Mucosa of rectum (tissue), 2 donors: ENCODE data around the gene DNM3.

ENCODE experiments used
- H3K27ac ChIP-seq, 2 donors: one replicate each; pipeline ENCODE4 v1.7.0; 2013; ENCODE audit warnings: inconsistent platforms in 2 of 2, low read depth in 2 of 2, low read length in 2 of 2
- H3K27me3 ChIP-seq, 2 donors: one replicate each; pipeline ENCODE4 v1.7.0; 2013; ENCODE audit warnings: low read length in 2 of 2; ENCODE audit not compliant: control insufficient read depth in 2 of 2, insufficient read depth in 2 of 2
- H3K36me3 ChIP-seq, 2 donors: one replicate each; pipeline ENCODE4 v1.7.0; 2013; ENCODE audit warnings: low read length in 2 of 2; ENCODE audit not compliant: control insufficient read depth in 2 of 2, insufficient read depth in 2 of 2
- H3K4me1 ChIP-seq, 2 donors: one replicate each; pipeline ENCODE4 v1.7.0; 2013; ENCODE audit warnings: low read length in 2 of 2, mild to moderate bottlenecking in 1 of 2; ENCODE audit not compliant: control insufficient read depth in 2 of 2, insufficient read depth in 2 of 2
- H3K4me3 ChIP-seq, 2 donors: one replicate each; pipeline ENCODE4 v1.7.0; 2013; ENCODE audit warnings: low read length in 2 of 2
- H3K9ac ChIP-seq, 2 donors: one replicate each; pipeline ENCODE4 v1.7.0; 2013; ENCODE audit warnings: low read length in 2 of 2, low read depth in 1 of 2, mild to moderate bottlenecking in 1 of 2
- H3K9me3 ChIP-seq, 2 donors: one replicate each; pipeline ENCODE4 v1.7.0; 2013; ENCODE audit warnings: low read length in 2 of 2; ENCODE audit not compliant: control insufficient read depth in 2 of 2
- donor health status: healthy.
- donor health status: Normal muscosa, but diverticular disease.

Gene DNM3

DNA sequence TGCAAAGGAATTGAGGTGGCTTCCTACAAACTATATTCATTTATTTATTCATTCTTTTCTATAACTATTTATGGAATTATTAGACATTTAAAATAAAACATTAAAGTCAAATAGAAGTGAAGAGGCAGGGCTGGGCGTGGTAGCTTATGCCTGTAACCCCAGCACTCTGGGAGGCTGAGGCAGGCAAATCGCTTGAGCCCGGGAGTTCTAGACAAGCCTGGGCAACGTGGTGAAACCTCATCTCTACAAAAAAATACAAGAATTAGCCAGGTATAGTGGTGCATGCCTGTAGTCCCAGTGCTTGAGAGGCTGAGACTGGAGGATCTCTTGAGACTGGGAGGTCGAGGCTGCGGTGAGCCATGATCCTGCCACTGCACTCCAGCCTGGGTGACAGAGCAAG is 23.8 kb downstream of the DNM3 start:
- Histone ChIP-seq H3K9ac (no peak overlapping the region), H3K27me3 (no peaks in the 10 kb centered on the region), H3K27ac (no peak overlapping the region), H3K4me3 (no peak overlapping the region), H3K9me3 (no peaks in the 10 kb centered on the region), H3K36me3 (no peaks in the 10 kb centered on the region), H3K4me1 (no peaks in the 10 kb centered on the region)

DNA sequence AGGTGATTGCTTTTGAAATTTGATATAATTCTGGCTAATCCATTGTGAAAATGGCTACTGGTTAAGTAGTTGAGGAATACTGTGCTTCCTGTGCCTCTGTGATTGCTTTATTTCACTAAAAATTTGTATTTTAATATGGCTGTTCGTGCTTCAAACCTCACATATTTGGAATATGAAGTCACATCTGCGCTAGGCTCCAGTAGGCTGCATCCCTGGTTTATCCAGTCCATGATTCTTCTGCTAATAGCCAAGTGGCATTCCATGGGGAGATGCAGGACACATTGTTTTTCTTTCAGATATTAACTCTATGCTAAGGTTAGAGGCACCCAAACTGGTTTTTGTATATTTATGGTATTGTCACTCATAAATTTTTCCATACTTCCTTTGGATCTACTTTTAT is 25.9 kb downstream of the DNM3 start:
- Histone ChIP-seq H3K4me3 (no peak overlapping the region), H3K9me3 (no peaks in the 10 kb centered on the region), H3K36me3 (no peaks in the 10 kb centered on the region), H3K27ac (no peak overlapping the region), H3K27me3 (no peaks in the 10 kb centered on the region), H3K4me1 (no peaks in the 10 kb centered on the region), H3K9ac (no peak overlapping the region)

DNA sequence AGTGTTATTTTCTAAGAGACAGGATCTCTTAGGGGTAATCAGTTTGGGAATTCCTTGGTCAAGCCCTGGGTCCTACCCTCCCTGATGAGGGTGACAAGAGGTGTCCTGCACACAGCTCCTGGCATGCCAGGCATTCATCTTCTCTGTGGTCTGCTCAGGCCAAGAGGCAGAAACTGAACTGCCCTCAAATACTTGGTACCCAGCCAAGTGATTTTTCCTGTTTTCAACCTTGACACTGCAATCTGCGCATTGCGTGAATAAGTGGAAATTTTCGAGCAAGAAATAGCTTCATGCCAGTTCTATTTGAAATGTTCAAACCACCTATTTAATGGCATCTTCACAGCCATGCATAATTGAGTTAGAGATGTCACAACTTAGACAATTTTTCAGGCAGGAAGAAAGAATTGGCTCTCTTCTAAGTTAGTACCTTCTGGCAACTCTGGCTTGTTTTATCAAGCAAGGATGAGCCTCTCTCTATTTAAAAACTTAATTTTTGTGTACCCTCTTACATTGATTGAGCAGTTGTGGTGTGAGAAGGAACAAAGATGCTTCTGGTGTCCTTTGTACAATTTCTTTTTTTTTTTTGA is 27.0 kb downstream of the DNM3 start:
- no peaks in the 10 kb centered on the region for H3K36me3 ChIP-seq
- no peaks in the 10 kb centered on the region for H3K9me3 ChIP-seq
- H3K27ac ChIP-seq: no peak overlapping the region
- H3K9ac ChIP-seq: no peak overlapping the region
- H3K4me1 ChIP-seq: no peaks in the 10 kb centered on the region
- H3K27me3 ChIP-seq: no peaks in the 10 kb centered on the region
- no peak overlapping the region for H3K4me3 ChIP-seq

DNA sequence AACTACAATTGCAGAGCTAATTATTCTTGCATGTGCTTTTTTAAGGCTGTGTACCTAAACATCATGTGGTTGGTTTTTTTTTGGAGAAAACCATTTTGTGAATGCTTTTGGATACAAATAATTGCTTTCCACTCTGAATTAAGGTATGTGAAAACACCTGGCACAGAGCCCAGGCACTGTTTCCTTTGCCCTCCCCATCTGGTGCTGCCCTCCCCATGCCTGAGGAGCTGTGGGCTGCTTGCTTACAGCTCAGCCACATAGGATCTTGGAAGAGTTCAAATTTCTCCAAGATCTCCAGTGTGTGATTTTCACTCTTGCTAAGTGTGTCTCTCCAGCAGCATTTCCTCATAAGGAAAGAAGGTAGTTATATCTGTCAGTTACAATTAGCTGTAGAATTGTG is 27.8 kb downstream of the DNM3 start:
- Histone ChIP-seq H3K4me1 (no peaks in the 10 kb centered on the region), H3K9me3 (no peaks in the 10 kb centered on the region), H3K9ac (no peak overlapping the region), H3K27ac (no peak overlapping the region), H3K36me3 (no peaks in the 10 kb centered on the region), H3K4me3 (no peak overlapping the region), H3K27me3 (no peaks in the 10 kb centered on the region)

DNA sequence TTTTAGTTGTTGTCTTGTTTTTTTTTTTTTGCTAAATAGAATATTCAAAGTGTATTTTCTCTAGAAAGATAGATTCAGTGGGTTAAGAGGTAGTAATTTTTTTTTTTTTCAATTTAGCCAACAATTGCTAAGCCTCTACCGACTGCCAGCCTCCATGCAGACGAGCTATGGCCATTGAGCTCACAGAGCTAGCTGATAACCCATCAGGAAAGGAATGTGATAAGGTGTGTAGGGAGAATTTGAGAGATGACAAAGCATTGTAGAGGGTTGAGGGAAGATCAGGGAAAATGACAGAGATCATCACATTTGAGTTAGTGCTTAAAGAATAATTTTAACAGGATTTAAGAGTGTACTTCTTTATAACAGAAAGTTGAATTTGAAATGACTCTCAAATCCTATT is 30.6 kb downstream of the DNM3 start:
- Histone ChIP-seq H3K36me3 (no peaks in the 10 kb centered on the region), H3K9ac (no peak overlapping the region), H3K4me1 (no peaks in the 10 kb centered on the region), H3K9me3 (no peaks in the 10 kb centered on the region), H3K27ac (no peak overlapping the region), H3K4me3 (no peak overlapping the region), H3K27me3 (no peaks in the 10 kb centered on the region)

DNA sequence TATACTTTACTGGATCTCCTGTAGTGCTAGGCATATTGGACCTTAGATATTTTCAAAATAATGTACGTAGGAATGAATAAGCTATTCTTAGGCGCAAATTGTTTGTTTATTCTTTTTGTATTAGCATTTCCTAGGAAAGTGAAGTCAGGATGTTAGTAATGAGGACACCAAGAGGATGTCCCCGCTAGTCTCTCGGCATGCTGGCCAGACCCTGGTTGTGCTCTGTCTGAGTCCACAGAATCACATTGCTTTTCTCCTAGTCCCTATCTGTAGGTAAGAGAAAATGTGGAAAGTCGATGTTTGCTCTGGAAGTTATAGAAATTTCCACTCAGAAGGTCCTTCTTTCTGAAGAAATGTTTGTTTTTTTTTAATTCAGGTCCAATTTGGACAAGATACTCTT is 31.1 kb downstream of the DNM3 start:
- Histone ChIP-seq H3K9ac (no peak overlapping the region), H3K27me3 (no peaks in the 10 kb centered on the region), H3K9me3 (no peaks in the 10 kb centered on the region), H3K4me3 (no peak overlapping the region), H3K4me1 (no peaks in the 10 kb centered on the region), H3K36me3 (no peaks in the 10 kb centered on the region), H3K27ac (no peak overlapping the region)

DNA sequence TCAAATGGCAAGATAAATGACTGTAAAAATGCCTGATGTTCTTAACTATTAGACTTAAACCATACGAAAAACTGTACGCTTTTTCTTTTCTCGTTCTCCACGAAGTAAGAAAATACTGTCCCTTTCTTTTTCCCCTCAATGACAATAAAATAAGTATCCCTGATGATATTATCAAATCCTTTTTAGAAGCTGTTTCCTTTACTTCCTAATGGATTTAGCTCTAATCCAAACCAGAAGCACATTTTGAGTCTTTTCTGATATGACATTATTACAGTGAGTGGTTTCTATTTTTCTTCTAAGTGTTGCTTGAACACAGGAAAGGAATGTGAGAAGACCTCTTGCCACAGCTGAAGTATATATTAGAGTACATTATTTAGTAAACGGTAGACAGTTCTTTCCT is 32.4 kb downstream of the DNM3 start:
- Histone ChIP-seq H3K36me3 (no peaks in the 10 kb centered on the region), H3K9ac (no peak overlapping the region), H3K9me3 (no peaks in the 10 kb centered on the region), H3K27ac (no peak overlapping the region), H3K4me3 (no peak overlapping the region), H3K4me1 (no peaks in the 10 kb centered on the region), H3K27me3 (no peaks in the 10 kb centered on the region)

DNA sequence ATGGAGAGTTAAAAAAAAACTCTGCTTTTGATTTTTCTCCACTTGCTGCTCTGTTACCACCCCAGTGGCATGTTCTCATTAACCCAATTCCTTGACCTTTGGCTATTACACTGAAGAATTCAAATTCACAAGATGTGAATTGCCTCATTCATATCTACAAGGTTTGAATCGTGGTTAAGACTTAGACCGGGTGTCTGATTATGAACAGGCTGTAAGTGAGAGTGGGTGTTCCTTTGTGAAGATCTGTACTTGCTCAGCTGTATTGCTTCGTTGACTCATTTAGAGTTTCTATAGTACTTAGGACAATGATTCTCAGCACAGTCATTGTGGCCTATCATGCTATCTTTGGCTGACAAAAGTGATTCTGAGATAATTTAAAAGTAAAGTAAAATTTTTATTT is 36.4 kb downstream of the DNM3 start:
- Histone ChIP-seq H3K4me3 (no peak overlapping the region), H3K27ac (no peak overlapping the region), H3K4me1 (peaks cover 0 to 4% of the 10 kb centered on the region in 2 donors), H3K9me3 (no peaks in the 10 kb centered on the region), H3K27me3 (no peaks in the 10 kb centered on the region), H3K36me3 (no peaks in the 10 kb centered on the region), H3K9ac (no peak overlapping the region)

DNA sequence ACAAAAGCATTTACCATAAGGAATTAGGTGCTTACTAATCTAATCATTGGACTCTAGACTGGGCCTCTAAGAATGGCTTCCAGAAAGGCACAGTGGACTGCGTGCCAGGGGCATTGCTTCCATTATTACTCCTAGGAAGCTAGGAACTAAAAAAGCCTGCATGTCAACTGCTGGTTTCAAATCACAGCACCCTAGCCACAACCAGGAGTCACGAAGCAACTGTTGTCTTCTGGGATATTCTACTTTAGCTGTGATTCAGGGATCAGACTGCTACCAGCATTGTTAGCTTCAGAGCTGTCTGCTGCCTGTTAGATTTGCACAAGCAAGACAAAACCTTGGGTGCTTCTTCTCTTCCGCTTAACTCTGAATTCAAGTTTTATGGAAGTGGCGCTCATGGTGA is 38.3 kb downstream of the DNM3 start:
- Histone ChIP-seq H3K27ac (no peak overlapping the region), H3K36me3 (no peaks in the 10 kb centered on the region), H3K9me3 (no peaks in the 10 kb centered on the region), H3K27me3 (no peaks in the 10 kb centered on the region), H3K4me3 (no peak overlapping the region), H3K9ac (no peak overlapping the region), H3K4me1 (peaks cover 0 to 4% of the 10 kb centered on the region in 2 donors)

DNA sequence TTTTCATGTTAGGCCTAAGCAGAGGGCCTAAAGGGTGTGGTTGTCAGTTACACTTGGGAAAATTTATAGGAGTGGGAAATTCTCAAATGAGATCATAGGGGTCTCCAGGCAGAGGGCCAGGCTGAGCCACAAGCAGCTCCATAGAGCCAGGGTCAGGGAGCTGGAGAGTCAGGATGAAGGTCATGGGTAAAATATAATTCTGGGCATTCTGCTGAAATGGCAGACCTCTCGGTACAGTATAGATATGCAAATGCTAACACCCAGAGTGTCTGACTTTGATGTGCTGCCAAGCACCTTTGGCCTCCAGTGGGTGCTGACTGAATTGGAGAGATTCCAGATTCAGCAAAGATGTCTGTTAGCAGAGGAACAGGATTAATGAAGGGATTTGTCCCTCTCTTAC is 40.1 kb downstream of the DNM3 start:
- H3K4me3 ChIP-seq: no peak overlapping the region
- no peaks in the 10 kb centered on the region for H3K36me3 ChIP-seq
- H3K4me1 ChIP-seq: peaks cover 0 to 4% of the 10 kb centered on the region in 2 donors
- H3K9me3 ChIP-seq: no peaks in the 10 kb centered on the region
- no peak overlapping the region for H3K27ac ChIP-seq
- H3K27me3 ChIP-seq: no peaks in the 10 kb centered on the region
- H3K9ac ChIP-seq: no peak overlapping the region

DNA sequence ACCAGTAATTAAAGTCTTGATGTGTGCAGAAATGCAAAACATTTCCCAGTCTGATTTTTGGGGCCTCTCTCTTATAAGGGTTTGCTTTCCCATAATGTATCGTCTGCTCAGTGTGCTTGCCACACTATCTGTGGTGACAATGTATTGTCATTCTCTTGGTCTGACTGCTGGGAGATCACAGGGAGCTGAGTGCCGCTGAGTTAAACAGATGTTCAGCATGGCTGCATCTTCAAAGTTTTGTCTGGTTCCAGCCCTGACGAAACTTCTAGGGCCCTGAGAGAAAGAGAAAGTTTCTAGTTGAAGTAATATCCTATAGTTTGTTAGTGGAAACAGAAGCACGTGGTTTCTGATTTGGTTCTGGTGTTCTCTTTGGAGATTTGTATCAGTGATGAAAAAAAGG is 42.6 kb downstream of the DNM3 start:
- Histone ChIP-seq H3K27ac (no peak overlapping the region), H3K4me1 (peaks cover 0 to 4% of the 10 kb centered on the region in 2 donors), H3K36me3 (no peaks in the 10 kb centered on the region), H3K27me3 (no peaks in the 10 kb centered on the region), H3K4me3 (no peak overlapping the region), H3K9me3 (no peaks in the 10 kb centered on the region), H3K9ac (no peak overlapping the region)
